A549 (cell line): Measurements from ENCODE around the gene FGR. TPM values are rescaled to one million over a fixed set of nuclear protein-coding genes. Genes with fewer than 3 reads are reported as not detected.

Experiments
- ATAC-seq, 2 experiments: fragments of 200-7000 bp in 1 of 2; fragments of >200 bp in 1 of 2; cut with Nextera tagmentation in 1 of 2; cut with Tn5 transposase in 1 of 2; 3 replicates each; pipeline versions ENCODE4 v1.8.0 to v1.9.1; 2018 to 2020; ENCODE audit warnings: mild to moderate bottlenecking in 1 of 2, moderate library complexity in 1 of 2
- CTCF ChIA-PET: fragments of 300-600 bp; sonication (Branson Sonifier 250); formaldehyde crosslinking; extraction: SDS; loops from one replicate; lab custom pipeline; 2021; ENCODE audit warnings: antibody characterized with exemption, inconsistent platforms; lab: Yijun Ruan, JAX
- POLR2A ChIA-PET: fragments of 350-600 bp; formaldehyde crosslinking; extraction: SDS; loops from one replicate; lab custom pipeline; 2021; ENCODE audit warnings: antibody characterized with exemption, inconsistent platforms; lab: Yijun Ruan, JAX
- DNase-seq, 2 experiments: peaks; one replicate each; pipeline versions ENCODE4 v3.0.0 to v3.0.0-alpha.2; 2011 to 2016; ENCODE audit warnings: low read depth in 1 of 2, low spot score in 1 of 2
- FAIRE-seq: peaks from 2 replicates; lab custom pipeline; 2011; peaks lifted over from hg19 to GRCh38; lab: Jason Lieb, UNC
- H3K27ac ChIP-seq, 2 experiments: fragments of >200 bp; sonication (Bioruptor Twin); formaldehyde crosslinking; 3 replicates each; pipeline ENCODE4 v1.5.1; 2016 to 2017
- H3K4me1 ChIP-seq: fragments of >200 bp; sonication (Bioruptor Twin); formaldehyde crosslinking; 3 replicates; pipeline ENCODE4 v1.6.1; 2016
- H3K4me2 ChIP-seq: fragments of >200 bp; sonication (Bioruptor Twin); formaldehyde crosslinking; 3 replicates; pipeline ENCODE4 v1.6.1; 2016
- H3K4me3 ChIP-seq: fragments of >200 bp; sonication (Bioruptor Twin); formaldehyde crosslinking; 3 replicates; pipeline ENCODE4 v1.5.1; 2016
- H3K9me3 ChIP-seq: fragments of >200 bp; sonication (Bioruptor Twin); formaldehyde crosslinking; 3 replicates; pipeline ENCODE4 v1.6.1; 2016
- CBX8 ChIP-seq: fragments of 200-600 bp; sonication (generic); IDR thresholded peaks from 2 replicates; pipeline ENCODE4 v1.6.1; 2016
- CHD4 ChIP-seq: fragments of 200-600 bp; sonication (generic); IDR thresholded peaks from 2 replicates; pipeline ENCODE4 v1.6.1; 2016; ENCODE audit warnings: antibody characterized with exemption, mild to moderate bottlenecking, borderline replicate concordance
- CTCF ChIP-seq: fragments of >200 bp; sonication (Bioruptor Twin); formaldehyde crosslinking; IDR thresholded peaks from 3 replicates; pipeline ENCODE4 v1.5.1; 2016
- EHF ChIP-seq: fragments of 250-450 bp; sonication (Bioruptor Pico); IDR thresholded peaks from 2 replicates; pipeline ENCODE4 v1.5.0; 2020; ENCODE audit warnings: mild to moderate bottlenecking
- EP300 ChIP-seq, 2 experiments: fragments of >200 bp; sonication (Bioruptor Twin); formaldehyde crosslinking; IDR thresholded peaks; 2 replicates in 1 of 2; 3 replicates in 1 of 2; pipeline ENCODE4 v1.6.1; 2016 to 2017
- ESRRA ChIP-seq: fragments of 150-350 bp; IDR thresholded peaks from 2 replicates; pipeline ENCODE4 v1.6.1; 2014; ENCODE audit warnings: mild to moderate bottlenecking, low read length, borderline replicate concordance
- FOXS1 ChIP-seq: fragments of 250-450 bp; sonication (Bioruptor Pico); IDR thresholded peaks from 2 replicates; pipeline ENCODE4 v1.5.0; 2020; ENCODE audit warnings: mild to moderate bottlenecking, moderate library complexity
- GATA3 ChIP-seq: IDR thresholded peaks from 2 replicates; pipeline ENCODE4 v1.6.1; 2012; ENCODE audit warnings: borderline replicate concordance
- HOXB5 ChIP-seq: fragments of 250-450 bp; sonication (Bioruptor Pico); IDR thresholded peaks from 2 replicates; pipeline ENCODE4 v1.5.0; 2020; ENCODE audit warnings: mild to moderate bottlenecking, moderate library complexity
- JUN ChIP-seq, 2 experiments: fragments of >200 bp; sonication (Bioruptor Twin); formaldehyde crosslinking; IDR thresholded peaks; 2 replicates in 1 of 2; 3 replicates in 1 of 2; pipeline ENCODE4 v1.6.1; 2016 to 2017
- KDM1A ChIP-seq: fragments of 200-600 bp; sonication (generic); IDR thresholded peaks from 2 replicates; pipeline ENCODE4 v1.6.1; 2016; ENCODE audit warnings: low read depth, mild to moderate bottlenecking
- MYC ChIP-seq: IDR thresholded peaks from 2 replicates; pipeline ENCODE4 v1.6.1; 2012; ENCODE audit warnings: mild to moderate bottlenecking, inconsistent platforms, low read length, improper control_type of control experiment, borderline replicate concordance
- NFE2L2 ChIP-seq: fragments of 150-350 bp; conservative IDR thresholded peaks from 2 replicates; pipeline ENCODE4 v1.6.1; 2014; ENCODE audit warnings: low read length
- NPAS2 ChIP-seq: fragments of 250-450 bp; sonication (Bioruptor Pico); IDR thresholded peaks from 2 replicates; pipeline ENCODE4 v1.8.0; 2022; ENCODE audit warnings: mild to moderate bottlenecking, moderate library complexity, borderline replicate concordance
- RARB ChIP-seq: fragments of 250-450 bp; sonication (Bioruptor Pico); IDR thresholded peaks from 2 replicates; pipeline ENCODE4 v1.8.0; 2021; ENCODE audit warnings: mild to moderate bottlenecking, moderate library complexity
- TP53 ChIP-seq: fragments of 250-450 bp; sonication (Bioruptor Pico); IDR thresholded peaks from 2 replicates; pipeline ENCODE4 v1.5.0; 2021; ENCODE audit warnings: mild to moderate bottlenecking, moderate library complexity
- ZFP36 ChIP-seq: fragments of 450-650 bp; IDR thresholded peaks from 2 replicates; pipeline ENCODE4 v1.6.1; 2014; ENCODE audit warnings: borderline replicate concordance; ENCODE audit not compliant: partially characterized antibody
- ZNF302 ChIP-seq: fragments of 250-450 bp; sonication (Bioruptor Pico); IDR thresholded peaks from 2 replicates; pipeline ENCODE4 v1.9.0; 2021; ENCODE audit warnings: inconsistent platforms, mild to moderate bottlenecking, moderate library complexity
- ZSCAN20 ChIP-seq: fragments of 250-450 bp; sonication (Bioruptor Pico); IDR thresholded peaks from 2 replicates; pipeline ENCODE4 v1.8.0; 2022; ENCODE audit warnings: mild to moderate bottlenecking, moderate library complexity
- WGBS: methylation state at CpG from one replicate; pipeline ENCODE4 v1.1.6; 2017; ENCODE audit errors: missing lambda C conversion rate; 5-methylcytosine and 5-hydroxymethylcytosine counted together
- polyA plus RNA-seq, 4 experiments: library from polyadenylated mRNA; depleted of rRNA in 3 of 4; stranded (reverse); fragments of >200 nt; fragmentation: RNase III in 1 of 4; extraction: RNeasy Plus Mini Kit Qiagen cat#74134 plus additional on column Dnase treatment in 1 of 4; gene quantifications; 2 replicates in 3 of 4; 3 replicates in 1 of 4; pipeline ENCODE4 v1.2.3, GENCODE V29; 2011 to 2017
- TF ChIP-seq, protein P1 (sequence below): fragments of 450-650 bp; IDR thresholded peaks from 2 replicates; pipeline ENCODE4 v1.6.1; 2014; ENCODE audit warnings: antibody characterized with exemption
- TF ChIP-seq, protein P2 (sequence below): IDR thresholded peaks from 2 replicates; pipeline ENCODE4 v1.6.1; 2012
- TF ChIP-seq, protein P3 (sequence below): IDR thresholded peaks from 2 replicates; pipeline ENCODE4 v1.6.1; 2012; ENCODE audit warnings: low read depth, borderline replicate concordance

FGR gene
- polyA plus RNA-seq, 2 of the 4 experiments (the other 2 are of a cell fraction): not detected

- H3K4me3 ChIP-seq: no peak overlapping the region
- peaks cover 51% of the 10 kb centered on the region for H3K4me1 ChIP-seq
- ATAC-seq (no peak), DNase-seq (no peak), FAIRE-seq (no peak)
- POLR2A ChIA-PET: no interaction called here
- no peak for TF ChIP-seq ESRRA
- TF ChIP-seq EP300 (IDR thresholded peaks at IDR 0.05): no peak
- TF ChIP-seq KDM1A: no peak
- no peak for TF ChIP-seq ZNF302 (CRISPR knock-in tag)
- TF ChIP-seq EHF (CRISPR knock-in tag): no peak
- peak overlapping the region in 1 of 2 experiments; percentile 11; a peak in 1 of 6 replicates for H3K27ac ChIP-seq
- no peaks in the 10 kb centered on the region for H3K9me3 ChIP-seq
- WGBS: 82% methylated on average over 4 of the region's 17 CpGs
- no peak overlapping the region for H3K4me2 ChIP-seq
- CTCF ChIA-PET: interaction anchor here (0.8 to 23.7 kb wide), 5 partner anchors 8 to 36 kb away, joined by 3 to 314 read pairs (median 5); no protein-coding TSS in a partner anchor
These were observed 41.9 kb downstream of the FGR start for GRCh38 chr1:27592931-27593677.

- no peak for FAIRE-seq
- no peak for ATAC-seq
These were observed 42.6 kb downstream of the FGR start for GRCh38 chr1:27592232-27592930.

GRCh38 chr1:27591622-27592021 is 43.4 kb downstream of the FGR start:
- CTCF ChIA-PET: interaction anchor here (0.6 to 23.7 kb wide), 6 partner anchors 9 to 189 kb away, joined by 3 to 314 read pairs (median 4); no protein-coding TSS in a partner anchor
- H3K4me2 ChIP-seq: peak overlapping the region; percentile 60
- WGBS: 82% methylated on average over 4 of the region's 4 CpGs
- no peaks in the 10 kb centered on the region for H3K9me3 ChIP-seq
- H3K27ac ChIP-seq: peak overlapping the region in 1 of 2 experiments; percentile 84; a peak in 3 of 6 replicates
- no peak for TF ChIP-seq CHD4
- TF ChIP-seq TP53 (CRISPR knock-in tag): no peak
- TF ChIP-seq JUN (IDR thresholded peaks at IDR 0.05): no peak
- TF ChIP-seq, protein P1, sequence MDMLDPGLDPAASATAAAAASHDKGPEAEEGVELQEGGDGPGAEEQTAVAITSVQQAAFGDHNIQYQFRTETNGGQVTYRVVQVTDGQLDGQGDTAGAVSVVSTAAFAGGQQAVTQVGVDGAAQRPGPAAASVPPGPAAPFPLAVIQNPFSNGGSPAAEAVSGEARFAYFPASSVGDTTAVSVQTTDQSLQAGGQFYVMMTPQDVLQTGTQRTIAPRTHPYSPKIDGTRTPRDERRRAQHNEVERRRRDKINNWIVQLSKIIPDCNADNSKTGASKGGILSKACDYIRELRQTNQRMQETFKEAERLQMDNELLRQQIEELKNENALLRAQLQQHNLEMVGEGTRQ: no peak
- no peak for TF ChIP-seq ZFP36
- no peak for TF ChIP-seq ZSCAN20 (CRISPR knock-in tag)
- TF ChIP-seq RARB (CRISPR knock-in tag): no peak
- TF ChIP-seq HOXB5 (CRISPR knock-in tag): no peak
- TF ChIP-seq, protein P2, sequence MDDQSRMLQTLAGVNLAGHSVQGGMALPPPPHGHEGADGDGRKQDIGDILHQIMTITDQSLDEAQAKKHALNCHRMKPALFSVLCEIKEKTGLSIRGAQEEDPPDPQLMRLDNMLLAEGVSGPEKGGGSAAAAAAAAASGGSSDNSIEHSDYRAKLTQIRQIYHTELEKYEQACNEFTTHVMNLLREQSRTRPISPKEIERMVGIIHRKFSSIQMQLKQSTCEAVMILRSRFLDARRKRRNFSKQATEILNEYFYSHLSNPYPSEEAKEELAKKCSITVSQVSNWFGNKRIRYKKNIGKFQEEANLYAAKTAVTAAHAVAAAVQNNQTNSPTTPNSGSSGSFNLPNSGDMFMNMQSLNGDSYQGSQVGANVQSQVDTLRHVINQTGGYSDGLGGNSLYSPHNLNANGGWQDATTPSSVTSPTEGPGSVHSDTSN: no peak
- no peak for TF ChIP-seq GATA3
- TF ChIP-seq, all 56 proteins: peak for 0
- ATAC-seq: no peak
- no peak for FAIRE-seq
- H3K4me3 ChIP-seq: no peak overlapping the region
- POLR2A ChIA-PET: no interaction called here
- peaks cover 48% of the 10 kb centered on the region for H3K4me1 ChIP-seq
- no peak for DNase-seq

More at GRCh38 chr1:27592232-27592930, 42.6 kb downstream of the FGR start:
- ChIA-PET CTCF (interaction anchor here (0.8 to 23.7 kb wide), 5 partner anchors 8 to 77 kb away, joined by 4 to 314 read pairs (median 5); no protein-coding TSS in a partner anchor), POLR2A (no interaction called here)
- TF ChIP-seq NFE2L2 (no peak), MYC (no peak), NPAS2 (no peak), FOXS1 (CRISPR knock-in tag) (no peak), KDM1A (no peak), RARB (CRISPR knock-in tag) (no peak), EP300 (IDR thresholded peaks at IDR 0.05) (no peak), EHF (CRISPR knock-in tag) (no peak), CBX8 (no peak), CTCF (no peak)
- TF ChIP-seq, protein P1: no peak
- TF ChIP-seq, protein P3, sequence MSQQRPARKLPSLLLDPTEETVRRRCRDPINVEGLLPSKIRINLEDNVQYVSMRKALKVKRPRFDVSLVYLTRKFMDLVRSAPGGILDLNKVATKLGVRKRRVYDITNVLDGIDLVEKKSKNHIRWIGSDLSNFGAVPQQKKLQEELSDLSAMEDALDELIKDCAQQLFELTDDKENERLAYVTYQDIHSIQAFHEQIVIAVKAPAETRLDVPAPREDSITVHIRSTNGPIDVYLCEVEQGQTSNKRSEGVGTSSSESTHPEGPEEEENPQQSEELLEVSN: no peak
- peaks cover 48% of the 10 kb centered on the region for H3K4me1 ChIP-seq
- no peak for DNase-seq
- H3K4me2 ChIP-seq: no peak overlapping the region
- no peaks in the 10 kb centered on the region for H3K9me3 ChIP-seq
- H3K27ac ChIP-seq: no peak overlapping the region; a peak in 1 of 6 replicates
- H3K4me3 ChIP-seq: no peak overlapping the region
- 95% methylated on average over 12 of the region's 22 CpGs for WGBS
